GM18858 (cell line): ENCODE data around the gene PTPA.
"Not testable (repeated sequence)": the region's sequence is repeated elsewhere in the genome, so short reads cannot be mapped to it uniquely, and the experiment has no call there.

Source experiments
- ATAC-seq: cut with Tn5 transposase; IDR thresholded peaks from one replicate; pipeline ENCODE4 v1.9.1; 2021; ENCODE audit not compliant: unreplicated experiment

The PTPA gene

GRCh38 chr9:129197045-129197444 lies 85.8 kb downstream of the PTPA start:
- not testable (repeated sequence) for ATAC-seq

DNA sequence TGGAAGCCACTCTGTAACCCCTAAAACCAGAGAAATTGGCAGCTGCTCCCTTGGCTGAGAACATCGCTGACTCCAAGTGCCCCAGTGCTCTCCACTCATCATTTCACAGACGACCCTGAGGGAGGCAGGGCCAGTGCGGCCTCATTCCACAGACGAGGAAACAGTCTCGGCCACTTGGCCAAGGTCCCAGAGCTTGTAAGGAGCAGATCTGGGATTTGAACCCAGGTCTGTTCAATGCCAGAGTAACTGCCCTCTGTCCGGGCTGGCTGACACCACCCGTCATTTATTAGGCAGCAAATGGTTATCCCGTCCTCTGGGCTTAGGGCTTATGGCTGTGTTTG lies 86.7 kb downstream of the PTPA start:
- ATAC-seq: no peak
